GM12878 (cell line): Measurements from ENCODE around the gene ZSCAN25. TPM values are rescaled to one million over a fixed set of nuclear protein-coding genes. Genes with fewer than 3 reads are reported as not detected.

Experiments
- ATF2 ChIP-seq: IDR thresholded peaks from 2 replicates; pipeline ENCODE4 v1.6.1; 2012; ENCODE audit warnings: low read length, inconsistent platforms
- ATF7 ChIP-seq: fragments of 450-650 bp; IDR thresholded peaks from 2 replicates; pipeline ENCODE4 v1.6.1; 2016; ENCODE audit warnings: low read depth, mild to moderate bottlenecking
- BACH1 ChIP-seq: fragments of 450-650 bp; IDR thresholded peaks from 2 replicates; pipeline ENCODE4 v1.6.1; 2017; ENCODE audit warnings: mild to moderate bottlenecking, borderline replicate concordance
- BCLAF1 ChIP-seq: fragments of 450-650 bp; IDR thresholded peaks from 2 replicates; pipeline ENCODE4 v1.6.1; 2017; ENCODE audit warnings: antibody characterized with exemption, mild to moderate bottlenecking, moderate library complexity
- CEBPB ChIP-seq, 2 experiments: fragments of 150-350 bp in 1 of 2; IDR thresholded peaks; 2 replicates each; pipeline ENCODE4 v1.6.1; 2012 to 2014; ENCODE audit warnings: low read depth in 2 of 2, low read length in 2 of 2, borderline replicate concordance in 1 of 2, inconsistent platforms in 1 of 2
- EGR1 ChIP-seq, 2 experiments: IDR thresholded peaks; 1 replicate in 1 of 2; 2 replicates in 1 of 2; pipeline ENCODE4 v1.6.1; 2011 to 2012; ENCODE audit warnings: low read depth in 2 of 2, low read length in 2 of 2, borderline replicate concordance in 1 of 2, mild to moderate bottlenecking in 1 of 2, moderate library complexity in 1 of 2
- ETV6 ChIP-seq, 2 experiments: fragments of 450-650 bp in 1 of 2; IDR thresholded peaks in 1 of 2; conservative IDR thresholded peaks in 1 of 2; 2 replicates each; pipeline ENCODE4 v1.6.1; 2014; ENCODE audit warnings: antibody characterized with exemption in 1 of 2, borderline replicate concordance in 1 of 2, low read depth in 1 of 2, mild to moderate bottlenecking in 1 of 2, moderate library complexity in 1 of 2
- EZH2 ChIP-seq: IDR thresholded peaks from 2 replicates; pipeline ENCODE4 v1.6.1; 2012; ENCODE audit warnings: low read depth, mild to moderate bottlenecking, control low read depth, inconsistent platforms, low read length, borderline replicate concordance; ENCODE audit not compliant: control insufficient read depth
- HDAC2 ChIP-seq: fragments of 200-600 bp; sonication (generic); IDR thresholded peaks from 2 replicates; pipeline ENCODE4 v1.6.1; 2017
- IRF3 ChIP-seq: fragments of 450-650 bp; IDR thresholded peaks from 2 replicates; pipeline ENCODE4 v1.6.1; 2014; ENCODE audit warnings: mild to moderate bottlenecking
- KDM1A ChIP-seq: fragments of 200-600 bp; sonication (generic); IDR thresholded peaks from 2 replicates; pipeline ENCODE4 v1.6.1; 2016; ENCODE audit warnings: borderline replicate concordance
- MTA3 ChIP-seq: IDR thresholded peaks from 2 replicates; pipeline ENCODE4 v1.6.1; 2012; ENCODE audit warnings: low read length, inconsistent platforms, borderline replicate concordance
- RB1 ChIP-seq: fragments of 450-650 bp; formaldehyde crosslinking; IDR thresholded peaks from 2 replicates; pipeline ENCODE4 v1.6.1; 2017; ENCODE audit warnings: mild to moderate bottlenecking, borderline replicate concordance
- RELA ChIP-seq: fragments of 450-650 bp; IDR thresholded peaks from 2 replicates; pipeline ENCODE4 v1.8.0; 2014; ENCODE audit warnings: borderline replicate concordance; ENCODE audit not compliant: partially characterized antibody
- RFX5 ChIP-seq: IDR thresholded peaks from 2 replicates; pipeline ENCODE4 v1.6.1; 2011; ENCODE audit warnings: low read depth, low read length, improper control_type of control experiment
- SMC3 ChIP-seq: IDR thresholded peaks from 2 replicates; pipeline ENCODE4 v1.6.1; 2011; ENCODE audit warnings: low read length, improper control_type of control experiment, borderline replicate concordance
- STAT3 ChIP-seq: IDR thresholded peaks from 2 replicates; pipeline ENCODE4 v1.6.1; 2011; ENCODE audit warnings: low read depth, low read length, improper control_type of control experiment
- SUPT20H ChIP-seq: IDR thresholded peaks from 2 replicates; pipeline ENCODE4 v1.6.1; 2011; ENCODE audit warnings: low read depth, mild to moderate bottlenecking, low read length, moderate library complexity, borderline replicate concordance; ENCODE audit not compliant: control insufficient read depth
- ZBED1 ChIP-seq: IDR thresholded peaks from 2 replicates; pipeline ENCODE4 v1.6.1; 2016; ENCODE audit warnings: borderline replicate concordance
- ZBTB11 ChIP-seq: fragments of 450-650 bp; formaldehyde crosslinking; IDR thresholded peaks from 2 replicates; pipeline ENCODE4 v1.5.0; 2022; ENCODE audit warnings: mild to moderate bottlenecking, missing genetic modification characterization
- ZSCAN29 ChIP-seq: fragments of 450-650 bp; IDR thresholded peaks from 2 replicates; pipeline ENCODE4 v1.6.1; 2017; ENCODE audit warnings: mild to moderate bottlenecking, moderate library complexity
- polyA plus RNA-seq, 11 experiments: library from polyadenylated mRNA; depleted of rRNA in 4 of 11; unstranded in 6 of 11; stranded (reverse) in 5 of 11; fragments of >200 nt; fragmentation: Nextera tagmentation in 4 of 11; fragmentation: Illumina TruSeq in 1 of 11; extraction: Ambion mirVana in 4 of 11; extraction: Trizol in 1 of 11; gene quantifications; 1 replicate in 1 of 11; 2 replicates in 10 of 11; pipeline versions ENCODE4 v1.2.1 to v1.2.3, GENCODE V29; 2011 to 2016; ENCODE audit warnings: inconsistent platforms in 2 of 11, missing spikeins in 2 of 11, low read depth in 1 of 11
- total RNA-seq, 4 experiments: library from RNA; depleted of rRNA in 3 of 4; stranded (reverse); fragments of >200 nt in 3 of 4; fragmentation: Illumina TruSeq in 1 of 4; extraction: Trizol in 1 of 4; gene quantifications; 2 replicates each; pipeline versions ENCODE4 v1.2.1 to v1.2.3, GENCODE V29; 2013 to 2021

ZSCAN25 gene
- total and polyA plus RNA-seq, 10 of the 15 experiments (the other 5 are each of a cell fraction or from before 2014, with no cell fraction given): 0.79 to 15.6 (median 9.6) TPM

- no peak for TF ChIP-seq SUPT20H
- TF ChIP-seq SMC3: peak; percentile 11; the same call in 1 of the 2 replicates
- TF ChIP-seq RB1: peak; percentile 65; the same call in 1 of the 2 replicates
- no peak for TF ChIP-seq BCLAF1
- TF ChIP-seq ATF7: 0 out of 2 replicates have a peak, but pooled peaks have one; percentile 24
- no peak for TF ChIP-seq RELA
- TF ChIP-seq HDAC2: no peak
- no peak for TF ChIP-seq KDM1A
- peak; percentile 79 for TF ChIP-seq ZBTB11 (CRISPR knock-in tag)
- TF ChIP-seq EGR1 (IDR thresholded peaks at IDR 0.05; ENCODE audit: borderline replicate concordance in 1 of 2, low read depth in 2 of 2, low read length in 2 of 2): peak; percentile 80 to 92
- TF ChIP-seq EZH2: no peak
- peak; percentile 37; the same call in 1 of the 2 replicates for TF ChIP-seq BACH1
- TF ChIP-seq MTA3: no peak
- no peak for TF ChIP-seq IRF3
- TF ChIP-seq ZSCAN29: no peak
- no peak for TF ChIP-seq ETV6 (conservative IDR thresholded peaks at IDR 0.05 in 1 of 2, IDR thresholded peaks at IDR 0.05 in 1 of 2; ENCODE audit: borderline replicate concordance in 1 of 2, low read depth in 1 of 2)
- TF ChIP-seq STAT3: no peak
- TF ChIP-seq CEBPB (IDR thresholded peaks at IDR 0.05; ENCODE audit: borderline replicate concordance in 1 of 2, low read depth in 2 of 2, low read length in 2 of 2): no peak
- TF ChIP-seq ATF2: no peak
- no peak for TF ChIP-seq RFX5
- peak; percentile 57; the same call in 1 of the 2 replicates for TF ChIP-seq ZBED1
Measured at GRCh38 chr7:99616359-99617191, at the start of gene ZSCAN25 (continued).
